ENCODE measurements around the gene DRC7. TPM values are rescaled to one million over a fixed set of nuclear protein-coding genes. Genes with fewer than 3 reads are reported as not detected.

DRC7 gene
- total and polyA plus RNA-seq, 9 of the 15 experiments (the other 6 are each of a cell fraction or from before 2014, with no cell fraction given), result 0.04 to 0.33 (median 0.12) TPM; not detected in 3

DNA sequence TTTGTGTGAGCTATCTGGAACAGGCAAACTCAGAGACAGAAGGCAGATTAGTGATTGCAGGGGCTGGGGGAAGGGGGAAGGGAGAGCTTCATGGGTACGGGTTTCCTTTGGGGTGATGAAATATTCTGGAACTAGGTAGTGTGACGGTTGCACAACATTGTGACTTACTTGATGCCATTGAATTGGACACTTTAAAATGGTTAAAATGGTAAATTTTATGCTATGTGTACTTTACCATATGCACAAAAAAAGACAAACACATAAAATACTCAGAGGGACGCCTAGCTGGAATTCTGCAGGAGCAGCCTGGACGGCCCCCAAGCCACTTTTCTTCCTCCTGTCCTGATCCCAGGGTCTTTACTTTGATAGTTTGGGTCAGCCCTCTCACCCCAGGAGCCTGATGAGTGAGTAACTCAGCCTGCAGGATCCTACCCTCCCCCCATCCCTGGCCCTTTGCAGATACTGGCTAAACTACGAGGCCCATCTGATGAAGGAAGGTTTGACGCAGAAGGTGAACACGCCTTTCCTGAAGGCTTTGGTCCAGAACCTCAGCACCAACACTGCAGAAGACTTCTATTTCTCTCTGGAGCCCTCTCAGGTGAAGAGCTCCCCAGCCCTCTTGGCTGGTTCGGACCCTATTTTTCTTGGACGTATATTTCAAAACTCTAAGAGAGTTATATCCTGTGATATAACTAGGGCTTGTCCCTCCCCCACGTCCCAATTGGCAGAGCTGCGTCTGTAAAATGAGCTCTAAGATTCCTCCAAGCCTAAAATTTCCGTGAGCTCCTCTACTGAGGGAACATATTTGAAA lies 18.7 kb upstream of the DRC7 start (continued):
- TF ChIP-seq ETS2 (tag; IDR thresholded peaks at IDR 0.05; ENCODE audit: borderline replicate concordance, poor library complexity, severe bottlenecking) (no peak), ZFP36 (IDR thresholded peaks at IDR 0.05; ENCODE audit: low read depth, low read length, partially characterized antibody) (no peak), ATF6 (CRISPR knock-in tag; IDR thresholded peaks at IDR 0.05) (no peak), SRSF3 (IDR thresholded peaks at IDR 0.05; ENCODE audit: insufficient read depth, low read length) (no peak), ZNF699 (CRISPR knock-in tag; IDR thresholded peaks at IDR 0.05; ENCODE audit: insufficient replicate concordance) (no peak), SAFB (IDR thresholded peaks at IDR 0.05; ENCODE audit: borderline replicate concordance, low read depth, low read length) (no peak), SMARCE1 (IDR thresholded peaks at IDR 0.05) (peak; percentile 59; the same call in 1 of the 2 replicates), TCF7L2 (IDR thresholded peaks at IDR 0.05; ENCODE audit: low read depth, low read length) (no peak), ATF3 (IDR thresholded peaks at IDR 0.05) (peak; percentile 91), ATF3 (CRISPR knock-in tag; conservative IDR thresholded peaks at IDR 0.05) (no peak), KDM5B (IDR thresholded peaks at IDR 0.05; ENCODE audit: insufficient replicate concordance, low read depth, low read length) (no peak), CTBP1 (IDR thresholded peaks at IDR 0.05; ENCODE audit: borderline replicate concordance) (peak; percentile 87), MAFF (IDR thresholded peaks at IDR 0.05; ENCODE audit: low read length) (no peak), MCM5 (IDR thresholded peaks at IDR 0.05; ENCODE audit: low read depth) (no peak), NR4A1 (CRISPR knock-in tag; IDR thresholded peaks at IDR 0.05) (no peak), NR4A1 (tag; IDR thresholded peaks at IDR 0.05) (no peak), MXI1 (IDR thresholded peaks at IDR 0.05; ENCODE audit: low read depth, low read length) (no peak), ETV6 (IDR thresholded peaks at IDR 0.05; ENCODE audit: borderline replicate concordance in 1 of 2, low read depth in 2 of 2, low read length in 1 of 2) (no peak), ETV6 (CRISPR knock-in tag; IDR thresholded peaks at IDR 0.05; ENCODE audit: borderline replicate concordance) (no peak)
- TF ChIP-seq, protein P1, sequence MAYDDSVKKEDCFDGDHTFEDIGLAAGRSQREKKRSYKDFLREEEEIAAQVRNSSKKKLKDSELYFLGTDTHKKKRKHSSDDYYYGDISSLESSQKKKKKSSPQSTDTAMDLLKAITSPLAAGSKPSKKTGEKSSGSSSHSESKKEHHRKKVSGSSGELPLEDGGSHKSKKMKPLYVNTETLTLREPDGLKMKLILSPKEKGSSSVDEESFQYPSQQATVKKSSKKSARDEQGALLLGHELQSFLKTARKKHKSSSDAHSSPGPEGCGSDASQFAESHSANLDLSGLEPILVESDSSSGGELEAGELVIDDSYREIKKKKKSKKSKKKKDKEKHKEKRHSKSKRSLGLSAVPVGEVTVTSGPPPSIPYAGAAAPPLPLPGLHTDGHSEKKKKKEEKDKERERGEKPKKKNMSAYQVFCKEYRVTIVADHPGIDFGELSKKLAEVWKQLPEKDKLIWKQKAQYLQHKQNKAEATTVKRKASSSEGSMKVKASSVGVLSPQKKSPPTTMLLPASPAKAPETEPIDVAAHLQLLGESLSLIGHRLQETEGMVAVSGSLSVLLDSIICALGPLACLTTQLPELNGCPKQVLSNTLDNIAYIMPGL (CRISPR knock-in tag; IDR thresholded peaks at IDR 0.05), result no peak
- TF ChIP-seq, protein P2, sequence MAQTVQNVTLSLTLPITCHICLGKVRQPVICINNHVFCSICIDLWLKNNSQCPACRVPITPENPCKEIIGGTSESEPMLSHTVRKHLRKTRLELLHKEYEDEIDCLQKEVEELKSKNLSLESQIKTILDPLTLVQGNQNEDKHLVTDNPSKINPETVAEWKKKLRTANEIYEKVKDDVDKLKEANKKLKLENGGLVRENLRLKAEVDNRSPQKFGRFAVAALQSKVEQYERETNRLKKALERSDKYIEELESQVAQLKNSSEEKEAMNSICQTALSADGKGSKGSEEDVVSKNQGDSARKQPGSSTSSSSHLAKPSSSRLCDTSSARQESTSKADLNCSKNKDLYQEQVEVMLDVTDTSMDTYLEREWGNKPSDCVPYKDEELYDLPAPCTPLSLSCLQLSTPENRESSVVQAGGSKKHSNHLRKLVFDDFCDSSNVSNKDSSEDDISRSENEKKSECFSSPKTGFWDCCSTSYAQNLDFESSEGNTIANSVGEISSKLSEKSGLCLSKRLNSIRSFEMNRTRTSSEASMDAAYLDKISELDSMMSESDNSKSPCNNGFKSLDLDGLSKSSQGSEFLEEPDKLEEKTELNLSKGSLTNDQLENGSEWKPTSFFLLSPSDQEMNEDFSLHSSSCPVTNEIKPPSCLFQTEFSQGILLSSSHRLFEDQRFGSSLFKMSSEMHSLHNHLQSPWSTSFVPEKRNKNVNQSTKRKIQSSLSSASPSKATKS (CRISPR knock-in tag; IDR thresholded peaks at IDR 0.05), result no peak
